LNCAP (cell line): Measurements from ENCODE around the gene DHRS4.

ENCODE experiments used
- TF ChIP-seq, protein P1 (sequence below): fragments of 450-650 bp; IDR thresholded peaks from 2 replicates; pipeline ENCODE4 v1.5.1; 2017; ENCODE audit warnings: mild to moderate bottlenecking

The DHRS4 gene

DNA sequence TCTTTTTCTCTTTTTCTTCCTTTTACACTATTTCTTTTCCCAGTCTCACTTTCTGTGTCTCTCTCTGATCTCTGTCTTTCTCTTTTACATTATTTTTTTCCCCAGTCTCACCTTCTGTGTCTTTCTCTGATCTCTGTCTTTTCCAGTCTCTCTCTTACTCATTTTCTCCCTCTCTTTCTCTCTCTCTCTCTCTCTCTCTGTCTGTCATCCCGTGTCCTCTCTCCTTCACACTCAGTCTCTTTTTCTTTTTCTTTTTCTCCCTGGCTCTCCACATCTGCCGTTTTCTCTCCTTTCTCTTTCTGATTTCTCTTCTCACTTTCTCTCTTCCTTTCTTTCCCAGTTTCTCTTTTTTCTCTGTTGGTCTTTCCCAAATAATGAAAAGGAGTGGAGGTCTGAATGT is 57.5 kb downstream of the DHRS4 start:
- TF ChIP-seq, protein P1, sequence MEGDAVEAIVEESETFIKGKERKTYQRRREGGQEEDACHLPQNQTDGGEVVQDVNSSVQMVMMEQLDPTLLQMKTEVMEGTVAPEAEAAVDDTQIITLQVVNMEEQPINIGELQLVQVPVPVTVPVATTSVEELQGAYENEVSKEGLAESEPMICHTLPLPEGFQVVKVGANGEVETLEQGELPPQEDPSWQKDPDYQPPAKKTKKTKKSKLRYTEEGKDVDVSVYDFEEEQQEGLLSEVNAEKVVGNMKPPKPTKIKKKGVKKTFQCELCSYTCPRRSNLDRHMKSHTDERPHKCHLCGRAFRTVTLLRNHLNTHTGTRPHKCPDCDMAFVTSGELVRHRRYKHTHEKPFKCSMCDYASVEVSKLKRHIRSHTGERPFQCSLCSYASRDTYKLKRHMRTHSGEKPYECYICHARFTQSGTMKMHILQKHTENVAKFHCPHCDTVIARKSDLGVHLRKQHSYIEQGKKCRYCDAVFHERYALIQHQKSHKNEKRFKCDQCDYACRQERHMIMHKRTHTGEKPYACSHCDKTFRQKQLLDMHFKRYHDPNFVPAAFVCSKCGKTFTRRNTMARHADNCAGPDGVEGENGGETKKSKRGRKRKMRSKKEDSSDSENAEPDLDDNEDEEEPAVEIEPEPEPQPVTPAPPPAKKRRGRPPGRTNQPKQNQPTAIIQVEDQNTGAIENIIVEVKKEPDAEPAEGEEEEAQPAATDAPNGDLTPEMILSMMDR = no peak

DNA sequence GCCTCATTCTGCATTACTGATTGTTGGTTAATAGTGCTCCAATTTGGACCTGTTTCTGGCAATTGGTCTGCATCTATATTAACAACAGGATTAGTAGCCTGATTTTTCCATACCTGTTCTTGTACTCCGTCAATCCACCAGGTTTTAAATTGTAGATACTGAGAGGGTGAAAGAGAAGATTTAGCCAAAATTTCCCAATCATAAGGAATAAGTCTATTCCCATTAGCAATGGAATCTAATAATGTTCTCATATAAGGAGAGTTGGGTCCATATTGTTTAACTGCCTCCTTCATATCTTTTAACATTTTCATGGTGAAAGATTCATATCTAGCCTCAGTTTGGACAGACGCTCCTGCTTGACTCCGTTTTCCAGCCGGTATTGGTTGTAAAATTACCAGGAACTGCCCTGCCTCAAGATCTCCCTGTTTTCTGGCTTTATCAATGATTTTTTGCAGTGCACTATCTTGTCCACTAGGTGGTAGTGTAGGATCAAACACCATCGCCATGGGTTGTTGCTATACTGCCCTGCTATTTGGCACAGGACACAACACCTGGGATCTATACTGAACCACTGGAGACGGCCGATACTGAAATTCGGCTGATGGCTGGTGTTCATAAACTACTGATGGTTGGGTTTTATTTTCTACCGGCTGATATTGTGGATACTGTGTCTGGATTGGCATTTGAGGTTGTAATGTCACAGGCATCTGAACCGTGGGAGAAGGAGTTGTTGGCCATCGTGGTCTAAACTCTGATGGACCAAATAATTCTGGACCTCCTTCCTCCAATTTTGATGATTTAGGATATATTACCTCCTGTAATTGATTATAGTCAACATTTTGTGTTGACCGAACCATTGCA is 60.3 kb downstream of the DHRS4 start:
- TF ChIP-seq, protein P1 = peak; percentile 87
